HepG2 (cell line): ENCODE data around the gene IRX3. TPM values are rescaled to one million over a fixed set of nuclear protein-coding genes. Genes with fewer than 3 reads are reported as not detected.

Experiments used
- AGO2 ChIP-seq: fragments of 200-400 bp; formaldehyde crosslinking; optimal IDR thresholded peaks from 2 replicates; pipeline ENCODE3; 2017; ENCODE audit warnings: mild to moderate bottlenecking, low read depth, low read length, moderate library complexity
- AHDC1 ChIP-seq: sonication (generic); formaldehyde crosslinking; IDR thresholded peaks from 2 replicates; pipeline ENCODE4 v1.5.1; 2020; ENCODE audit warnings: mild to moderate bottlenecking, missing genetic modification reagents, borderline replicate concordance
- ATF2 ChIP-seq: sonication (generic); formaldehyde crosslinking; IDR thresholded peaks from 2 replicates; pipeline ENCODE4 v1.4.0; 2020; ENCODE audit warnings: missing genetic modification reagents
- HMGXB4 ChIP-seq, 2 experiments: sonication (generic) in 1 of 2; formaldehyde crosslinking in 1 of 2; IDR thresholded peaks; 2 replicates each; pipeline versions ENCODE4 v1.4.0 to v1.6.1; 2018 to 2020; ENCODE audit warnings: missing genetic modification reagents in 2 of 2, borderline replicate concordance in 1 of 2, low read depth in 1 of 2, mild to moderate bottlenecking in 1 of 2, missing biosample characterization in 1 of 2
- NKX3-1 ChIP-seq: sonication (generic); formaldehyde crosslinking; IDR thresholded peaks from 2 replicates; pipeline ENCODE4 v1.5.0; 2020; ENCODE audit warnings: missing genetic modification reagents
- RAD21 ChIP-seq: fragments of 450-650 bp; formaldehyde crosslinking; IDR thresholded peaks from 2 replicates; pipeline ENCODE4 v1.5.0; 2020; ENCODE audit warnings: mild to moderate bottlenecking
- REST ChIP-seq, 2 experiments: IDR thresholded peaks; 2 replicates each; pipeline ENCODE4 v1.6.1; 2011 to 2012; ENCODE audit warnings: low read length in 2 of 2, borderline replicate concordance in 1 of 2, low read depth in 1 of 2, mild to moderate bottlenecking in 1 of 2, moderate library complexity in 1 of 2
- YEATS2 ChIP-seq: sonication (generic); formaldehyde crosslinking; IDR thresholded peaks from 2 replicates; pipeline ENCODE4 v1.4.0; 2020; ENCODE audit warnings: missing genetic modification reagents, borderline replicate concordance
- ZBTB14 ChIP-seq: sonication (generic); formaldehyde crosslinking; IDR thresholded peaks from 2 replicates; pipeline ENCODE4 v1.4.0; 2020; ENCODE audit warnings: missing genetic modification reagents
- ZBTB38 ChIP-seq: sonication (generic); formaldehyde crosslinking; IDR thresholded peaks from 2 replicates; pipeline ENCODE4 v1.5.1; 2020; ENCODE audit warnings: mild to moderate bottlenecking, missing genetic modification reagents
- ZNF570 ChIP-seq: sonication (generic); formaldehyde crosslinking; IDR thresholded peaks from 2 replicates; pipeline ENCODE4 v1.4.0; 2020; ENCODE audit warnings: mild to moderate bottlenecking, missing genetic modification reagents, borderline replicate concordance
- ZNF597 ChIP-seq: sonication (generic); formaldehyde crosslinking; IDR thresholded peaks from 2 replicates; pipeline ENCODE4 v1.5.0; 2020; ENCODE audit warnings: missing genetic modification reagents
- ZNF724P ChIP-seq: sonication (generic); formaldehyde crosslinking; IDR thresholded peaks from 2 replicates; pipeline ENCODE4 v1.8.0; 2022; ENCODE audit warnings: missing genetic modification reagents, borderline replicate concordance
- polyA plus RNA-seq, 8 experiments: library from polyadenylated mRNA; depleted of rRNA in 3 of 8; stranded (reverse) in 7 of 8; unstranded in 1 of 8; fragments of >200 nt; fragmentation: Illumina TruSeq in 4 of 8; extraction: Trizol in 4 of 8; gene quantifications; 2 replicates each; pipeline versions ENCODE4 v1.2.1 to v1.2.3, GENCODE V29; 2011 to 2016; ENCODE audit warnings: low read depth in 4 of 8, missing spikeins in 1 of 8, mixed read lengths in 1 of 8; ENCODE audit not compliant: insufficient read depth in 1 of 8
- total RNA-seq, 5 experiments: library from RNA; depleted of rRNA; stranded (reverse); fragments of >200 nt; fragmentation: Illumina TruSeq; extraction: Trizol; gene quantifications; 2 replicates each; pipeline ENCODE4 v1.2.3, GENCODE V29; 2016; ENCODE audit warnings: low read depth in 1 of 5

Gene IRX3
- total and polyA plus RNA-seq, 2 of the 13 experiments (the other 11 are each of a cell fraction or from before 2014, with no cell fraction given) = 9.2 to 16.4 TPM

GRCh38 chr16:54265575-54266107 is 20.9 kb downstream of the IRX3 start (continued):
- TF ChIP-seq AHDC1 (CRISPR knock-in tag) = no peak
- TF ChIP-seq ZBTB38 = peak; percentile 57; the same call in 1 of the 2 replicates
- no peak for TF ChIP-seq ATF2 (CRISPR knock-in tag)
- no peak for TF ChIP-seq ZNF597 (CRISPR knock-in tag)
- no peak for TF ChIP-seq HMGXB4 (CRISPR knock-in tag; IDR thresholded peaks at IDR 0.05; ENCODE audit: borderline replicate concordance in 1 of 2, low read depth in 1 of 2)
- TF ChIP-seq REST (IDR thresholded peaks at IDR 0.05; ENCODE audit: borderline replicate concordance in 1 of 2, low read depth in 1 of 2, low read length in 2 of 2) = no peak
- no peak for TF ChIP-seq AGO2
- TF ChIP-seq ZBTB14 (CRISPR knock-in tag) = no peak
- no peak for TF ChIP-seq YEATS2 (CRISPR knock-in tag)
- TF ChIP-seq ZNF724P (CRISPR knock-in tag) = no peak
- TF ChIP-seq NKX3-1 (CRISPR knock-in tag) = no peak
- no peak for TF ChIP-seq ZNF570
- TF ChIP-seq RAD21 = no peak
